Gastrocnemius medialis (tissue), 4 donors: Measurements from ENCODE around the gene OGN.

Experiments
- CTCF ChIP-seq, 5 experiments: fragments of 450-650 bp in 3 of 5; fragments of 200-600 bp in 2 of 5; sonication (generic) in 2 of 5; IDR thresholded peaks in 4 of 5; conservative IDR thresholded peaks in 1 of 5; 1 replicate in 4 of 5; 2 replicates in 1 of 5; pipeline ENCODE4 v1.5.1; 2016 to 2019; ENCODE audit warnings: antibody characterized with exemption in 5 of 5, mild to moderate bottlenecking in 3 of 5, moderate library complexity in 3 of 5
- POLR2A ChIP-seq, 2 donors: fragments of 450-650 bp; IDR thresholded peaks; one replicate each; pipeline ENCODE4 v1.6.1; 2017; ENCODE audit warnings: antibody characterized with exemption in 2 of 2, mild to moderate bottlenecking in 2 of 2, moderate library complexity in 2 of 2

DNA sequence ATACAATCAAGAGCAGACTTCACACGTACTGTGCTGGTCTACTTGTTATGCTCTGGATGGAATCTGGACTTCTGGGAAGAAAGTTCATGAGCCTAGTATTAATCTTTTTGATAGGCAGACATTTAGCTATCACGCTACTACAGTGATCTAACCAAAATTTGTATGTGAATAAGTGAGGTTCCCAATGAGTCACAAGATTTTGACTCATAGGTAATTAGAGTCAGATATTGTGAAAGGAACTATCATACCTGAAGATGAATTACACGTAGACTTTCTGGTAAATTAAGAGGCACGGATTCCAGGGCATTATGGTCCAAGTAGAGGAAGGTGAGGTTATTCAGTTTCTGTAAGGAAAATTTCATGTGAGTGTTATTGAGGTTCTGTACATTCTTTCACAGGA, 18.4 kb downstream of the OGN start:
- TF ChIP-seq CTCF (IDR thresholded peaks at IDR 0.05 in 4 of 5, conservative IDR thresholded peaks at IDR 0.05 in 1 of 5) (no peak), POLR2A (IDR thresholded peaks at IDR 0.05) (no peak)
